Fibroblast of upper back skin (primary cell): ENCODE data around the gene NEURL1B.

Experiments
- DNase-seq: peaks from one replicate; pipeline ENCODE4 v3.0.0-alpha.2; 2013

The NEURL1B gene

GRCh38 chr5:172611913-172612312 is 29.1 kb upstream of the NEURL1B start:
- no peak for DNase-seq

GRCh38 chr5:172612771-172613170 is 28.3 kb upstream of the NEURL1B start:
- no peak for DNase-seq

GRCh38 chr5:172616136-172616535 is 24.9 kb upstream of the NEURL1B start:
- no peak for DNase-seq

DNA sequence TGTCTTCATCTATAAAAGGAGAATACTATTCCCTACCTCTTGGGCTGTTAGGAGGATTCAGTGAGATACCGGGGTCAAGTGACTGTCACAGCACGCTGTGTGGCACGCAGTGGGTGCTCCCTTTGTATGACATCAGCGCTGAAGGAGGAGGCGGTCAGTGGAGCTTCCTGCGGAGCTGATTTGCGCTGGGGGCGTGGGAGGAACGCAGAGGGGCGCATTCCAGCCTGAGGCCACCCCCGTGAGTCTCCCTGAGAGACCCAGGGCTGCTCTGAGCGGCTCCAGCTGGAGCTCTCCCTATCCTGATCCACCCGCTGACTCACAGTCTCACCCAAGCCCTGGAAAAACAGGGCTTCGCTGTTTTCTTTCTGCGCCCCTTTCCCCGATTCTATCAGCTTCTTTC is 24.3 kb upstream of the NEURL1B start:
- DNase-seq: no peak

DNA sequence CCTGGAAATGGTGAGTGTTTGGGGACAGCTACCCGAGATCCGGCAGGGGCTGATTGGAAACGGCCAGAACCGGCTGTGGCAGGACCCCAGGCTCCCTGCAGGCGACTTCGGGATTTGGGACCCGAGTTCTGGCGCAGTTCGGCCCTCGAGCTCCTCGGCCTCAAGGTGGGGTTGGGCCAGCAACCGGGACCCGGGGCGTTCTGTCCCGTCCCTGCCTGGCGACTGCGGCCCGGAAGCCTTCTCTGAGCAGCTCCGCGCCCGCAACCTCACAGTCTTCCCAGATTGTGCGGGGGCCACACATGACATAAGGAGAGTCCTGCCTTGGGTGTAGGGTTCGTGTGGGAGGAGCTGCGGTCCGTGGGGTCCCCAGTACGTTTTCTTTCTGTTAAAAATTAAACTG is 23.2 kb upstream of the NEURL1B start:
- DNase-seq: no peak

- no peak for DNase-seq
These were observed 22.3 kb upstream of the NEURL1B start for GRCh38 chr5:172618574-172619365.

DNA sequence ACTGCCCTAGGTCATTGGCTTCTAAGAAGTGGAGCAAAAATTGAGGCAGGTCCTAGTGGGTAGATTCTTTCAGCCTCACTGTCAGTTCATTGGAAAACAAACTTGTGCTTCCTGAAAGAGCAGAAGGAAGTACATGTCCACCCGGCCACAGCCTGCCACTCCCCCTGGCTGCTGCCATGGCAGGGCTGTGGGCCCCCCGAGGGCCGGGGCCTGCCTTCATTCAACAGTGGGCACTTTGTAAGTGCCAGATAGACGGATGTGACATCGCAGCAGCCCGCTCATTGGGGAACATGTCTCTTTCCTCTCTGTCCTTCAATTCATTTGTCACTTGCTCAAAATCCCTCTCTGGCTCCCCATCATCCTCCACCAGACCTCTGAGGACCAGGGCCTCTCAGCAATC is 20.6 kb upstream of the NEURL1B start:
- DNase-seq: no peak

DNA sequence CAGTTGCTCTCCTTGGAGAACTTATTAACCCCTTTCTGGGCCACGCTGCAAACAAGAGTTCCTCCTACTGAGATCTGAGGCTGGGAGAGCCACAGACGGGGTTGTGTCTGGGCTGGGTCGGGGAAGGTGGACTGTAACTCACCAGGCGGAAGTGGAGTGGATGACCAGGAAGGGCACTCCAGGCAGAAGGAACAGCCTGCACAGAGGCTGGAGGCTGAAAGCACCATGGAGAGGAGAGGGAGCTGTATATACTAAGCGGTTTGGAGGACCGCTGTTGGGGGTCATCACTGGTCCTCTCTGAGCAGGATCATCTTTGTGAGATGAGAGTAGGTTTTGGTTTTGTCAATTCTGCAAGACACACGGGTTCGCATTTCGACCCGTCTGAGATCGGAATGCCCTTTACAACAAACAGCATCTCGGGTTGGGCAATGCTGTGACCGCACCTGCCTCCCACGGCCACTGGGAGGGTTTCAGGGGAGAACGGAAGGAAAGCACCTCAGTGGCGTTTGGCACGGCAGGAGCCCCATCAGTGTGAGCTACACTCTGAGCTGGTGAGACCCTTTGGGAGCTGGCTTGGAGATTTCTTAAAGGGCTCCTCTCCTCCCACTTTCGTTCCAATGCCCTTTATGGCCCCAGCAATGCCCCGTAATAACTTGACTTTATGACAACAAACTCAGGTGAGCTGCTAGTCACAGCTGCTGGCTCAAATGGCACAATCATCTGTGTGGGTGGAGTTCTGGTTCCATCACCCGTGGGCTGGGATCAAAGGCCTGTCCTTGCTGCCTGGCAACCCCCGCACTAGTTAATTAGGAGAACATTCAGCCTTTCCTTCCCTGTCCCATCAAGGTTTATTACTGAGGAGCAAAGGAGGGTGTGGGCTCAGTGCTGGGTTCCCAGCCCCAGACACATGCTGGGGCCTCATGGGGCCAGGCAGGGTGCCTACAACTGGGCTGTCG is 18.7 kb upstream of the NEURL1B start:
- DNase-seq: no peak

GRCh38 chr5:172623313-172623980 is 17.6 kb upstream of the NEURL1B start:
- DNase-seq: no peak

- no peak for DNase-seq
These were observed 16.7 kb upstream of the NEURL1B start for GRCh38 chr5:172624083-172624995.

DNA sequence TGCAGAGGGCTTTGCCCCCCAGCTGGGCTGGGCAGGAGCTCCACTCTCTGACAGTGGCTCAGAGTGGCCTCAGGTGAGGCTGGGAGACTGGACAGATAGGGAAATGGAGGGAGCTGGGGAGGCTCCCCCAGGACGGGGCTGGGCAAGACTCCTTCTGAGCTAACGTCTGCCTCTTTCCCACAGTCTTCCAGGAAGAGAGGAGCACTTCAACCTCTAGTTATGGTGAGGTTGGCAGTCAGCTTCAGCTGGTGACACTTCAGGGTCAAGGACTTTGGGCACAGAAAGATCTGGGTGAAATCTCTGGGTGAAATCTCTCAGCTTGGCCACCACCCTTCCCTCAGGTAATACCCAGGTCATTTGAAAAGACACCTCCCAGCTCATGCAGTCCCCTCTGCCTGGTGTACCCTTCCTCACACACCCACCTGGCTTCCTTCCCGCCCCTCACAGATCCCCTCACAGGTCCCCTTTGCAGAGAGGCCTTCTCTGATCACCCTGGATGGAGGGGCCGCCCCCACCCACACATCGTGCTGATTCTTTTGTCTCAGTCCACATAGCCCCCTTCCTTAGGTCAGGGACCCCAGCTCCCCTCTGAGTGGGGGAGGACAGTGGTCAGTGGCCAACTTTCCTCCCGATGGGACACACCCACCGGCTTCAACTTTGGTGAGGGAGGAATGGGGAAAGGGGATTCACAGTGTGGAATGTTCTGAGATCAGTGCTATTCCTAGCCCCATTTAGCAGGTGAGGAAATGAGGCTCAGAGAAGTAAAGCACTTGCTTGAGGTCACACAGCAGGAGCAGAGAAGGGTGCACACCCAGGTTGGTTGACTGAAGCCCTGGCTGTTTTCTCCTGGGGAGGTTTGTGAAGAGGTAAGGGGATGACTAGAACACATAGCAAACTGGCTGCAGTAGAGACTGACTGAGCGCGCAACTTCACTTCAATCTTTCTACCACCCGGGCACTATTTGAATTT is 15.8 kb upstream of the NEURL1B start:
- no peak for DNase-seq

GRCh38 chr5:172626031-172626581 is 15.0 kb upstream of the NEURL1B start:
- DNase-seq: no peak

GRCh38 chr5:172630082-172630481 is 11.0 kb upstream of the NEURL1B start:
- no peak for DNase-seq

DNA sequence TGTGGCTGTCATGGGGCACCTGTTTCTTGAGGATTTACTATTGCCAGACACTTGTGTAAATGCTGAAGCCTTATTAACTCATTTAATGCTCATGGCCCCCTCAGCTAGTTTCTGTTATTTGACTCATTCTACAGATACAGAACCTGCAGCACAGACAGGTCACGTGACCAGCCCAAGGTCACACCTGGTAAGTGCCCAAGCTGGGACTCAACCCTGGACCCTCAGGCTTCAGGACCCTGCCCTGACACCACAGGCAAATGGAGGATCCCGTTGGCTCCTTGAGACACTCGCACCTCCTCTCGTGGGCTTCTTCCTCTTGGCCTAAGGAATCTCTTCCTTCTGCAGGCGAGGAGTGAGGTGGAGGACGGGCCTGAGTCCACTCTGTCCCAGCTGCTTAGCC is 10.6 kb upstream of the NEURL1B start:
- DNase-seq: no peak

GRCh38 chr5:172630986-172631385 is 10.1 kb upstream of the NEURL1B start:
- no peak for DNase-seq

DNA sequence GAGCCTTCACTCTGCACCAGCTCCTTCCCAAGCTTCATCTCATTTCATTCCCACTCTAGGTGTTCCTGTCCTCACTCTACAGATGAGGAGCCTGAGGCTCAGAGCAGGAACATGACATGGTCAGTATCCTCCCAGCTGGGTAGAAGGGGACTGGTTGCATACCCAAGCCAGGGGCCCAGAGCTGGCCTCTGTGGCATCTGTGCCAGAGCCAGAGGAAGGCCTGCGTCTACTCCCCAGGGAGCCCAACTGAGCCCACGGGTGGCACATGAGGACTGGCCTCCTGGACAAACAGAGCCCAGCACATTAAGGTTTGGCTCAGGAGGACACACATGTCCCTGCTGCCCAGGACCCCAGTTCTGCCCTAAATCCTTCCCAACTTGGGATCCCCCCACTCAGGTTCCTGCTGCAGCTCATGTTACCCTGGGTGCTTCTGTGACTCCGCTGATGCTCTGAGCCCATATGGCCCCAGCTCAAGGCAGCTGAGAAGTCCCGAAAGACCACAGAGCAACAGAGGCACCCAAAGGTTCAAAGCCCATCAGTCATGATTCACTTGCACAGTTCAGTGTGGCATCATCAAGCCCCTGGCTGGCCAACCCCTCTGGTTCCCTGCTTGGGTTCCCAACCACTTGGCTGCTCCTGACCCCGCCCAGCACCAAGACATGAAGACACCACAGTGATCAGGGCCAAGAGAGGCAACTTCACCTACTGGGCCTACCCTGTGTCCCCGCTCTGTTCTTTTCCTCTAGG is 8.5 kb upstream of the NEURL1B start:
- DNase-seq: no peak

DNA sequence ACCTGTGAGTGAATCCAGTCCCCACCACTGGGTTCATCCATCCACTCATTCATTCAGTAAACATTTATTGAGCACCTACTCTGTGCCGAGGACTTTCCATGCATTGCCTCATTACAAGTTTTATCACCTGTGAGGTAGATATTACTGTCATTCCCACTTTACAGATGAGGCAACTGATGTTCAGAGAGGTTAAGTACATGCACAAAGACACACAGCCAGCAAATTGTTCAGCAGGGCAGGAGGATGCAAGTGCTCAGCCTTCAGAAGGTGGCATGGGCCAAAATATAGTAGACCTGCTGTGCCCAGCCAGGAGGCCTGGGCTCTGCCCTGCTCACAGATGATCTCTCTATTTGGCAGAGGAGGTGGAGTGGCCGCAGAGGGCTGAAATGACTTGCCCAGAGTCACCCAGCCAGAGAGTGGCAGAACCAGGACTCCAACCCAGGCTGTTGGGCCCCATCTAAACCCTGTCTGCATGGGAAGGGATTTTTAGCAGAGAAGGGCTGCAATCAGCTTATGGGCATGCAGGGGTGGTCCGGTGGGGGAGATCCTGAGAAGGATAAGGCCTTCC is 7.6 kb upstream of the NEURL1B start:
- no peak for DNase-seq

DNA sequence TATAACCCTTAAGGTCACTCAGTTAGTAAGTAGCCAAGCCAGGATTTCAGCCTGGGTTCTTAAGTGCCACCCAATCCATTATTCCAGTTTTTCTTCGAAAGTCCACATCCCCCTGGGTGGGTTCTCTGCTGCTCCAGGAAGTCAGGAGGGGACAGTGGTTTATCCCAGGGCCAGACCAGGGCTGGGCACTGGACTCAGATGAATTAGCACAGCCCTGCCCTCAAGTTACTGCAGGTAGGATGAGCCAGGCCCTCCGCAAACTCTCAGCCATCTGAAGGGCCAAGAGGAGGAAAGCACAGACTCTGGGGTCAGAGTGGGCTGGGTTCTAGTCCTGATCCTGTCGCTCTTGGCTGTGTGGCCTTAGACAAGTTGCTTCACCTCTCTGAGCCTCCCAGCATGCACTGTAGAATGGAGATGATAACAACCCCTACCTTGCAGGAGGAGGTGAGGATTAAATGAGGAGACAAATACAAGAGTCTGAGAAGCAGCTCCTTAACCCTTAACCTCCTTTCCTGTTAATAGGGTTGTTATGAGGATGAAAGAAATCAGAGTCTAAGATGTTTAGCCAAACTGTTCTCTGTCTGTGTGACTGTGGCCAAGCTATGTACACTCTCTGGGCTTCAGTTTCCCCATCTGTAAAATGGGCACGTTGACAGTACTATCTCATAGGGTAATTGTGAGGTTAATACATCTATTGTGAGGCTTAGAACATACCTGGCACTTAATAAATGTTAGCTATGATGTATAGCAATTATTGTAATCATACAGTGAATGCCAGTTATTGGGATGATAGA is 6.8 kb upstream of the NEURL1B start:
- DNase-seq: no peak

- no peak for DNase-seq
These were observed 6.0 kb upstream of the NEURL1B start for GRCh38 chr5:172635038-172635437.
